Fibroblast of the aortic adventitia (primary cell): ENCODE measurements around the gene SPECC1. TPM values are rescaled to one million over a fixed set of nuclear protein-coding genes. Genes with fewer than 3 reads are reported as not detected.
"Not testable (repeated sequence)": the region's sequence is repeated elsewhere in the genome, so short reads cannot be mapped to it uniquely, and the experiment has no call there.

Experiments used
- DNase-seq: peaks from one replicate; pipeline ENCODE4 v3.0.0-alpha.2; 2010; ENCODE audit warnings: low read depth
- H3K4me3 ChIP-seq: 2 replicates; pipeline ENCODE4 v1.5.1; 2011; ENCODE audit warnings: low read depth, mild to moderate bottlenecking, control low read depth, low read length, moderate library complexity
- CTCF ChIP-seq: IDR thresholded peaks from 2 replicates; pipeline ENCODE4 v1.5.1; 2011; ENCODE audit warnings: mild to moderate bottlenecking, low read length, control low read depth, inconsistent platforms; ENCODE audit not compliant: insufficient read depth
- total RNA-seq: library from RNA; depleted of rRNA; stranded (reverse); fragments of >200 nt; gene quantifications from 2 replicates; pipeline ENCODE4 v1.2.3, GENCODE V29; 2012; ENCODE audit warnings: low replicate concordance

Gene SPECC1
- total RNA-seq, 1 donor: 16.8 TPM

- H3K4me3 ChIP-seq: no peak overlapping the region
- no peak for TF ChIP-seq CTCF
- DNase-seq: no peak
Measured at GRCh38 chr17:20033415-20033814, 24.3 kb downstream of the SPECC1 start.

- H3K4me3 ChIP-seq: no peak overlapping the region
- no peak for DNase-seq
- no peak for TF ChIP-seq CTCF
Measured at GRCh38 chr17:20035501-20035900, 26.3 kb downstream of the SPECC1 start.

GRCh38 chr17:20037286-20037685, 28.1 kb downstream of the SPECC1 start:
- not testable (repeated sequence) for DNase-seq, H3K4me3 ChIP-seq

- H3K4me3 ChIP-seq: no peak overlapping the region
- TF ChIP-seq CTCF: no peak
- no peak for DNase-seq
Measured at GRCh38 chr17:20039037-20039436, 29.9 kb downstream of the SPECC1 start.

GRCh38 chr17:20040216-20040615, 31.1 kb downstream of the SPECC1 start:
- TF ChIP-seq CTCF: no peak
- H3K4me3 ChIP-seq: no peak overlapping the region
- no peak for DNase-seq

GRCh38 chr17:20043021-20043420, 33.9 kb downstream of the SPECC1 start:
- no peak overlapping the region for H3K4me3 ChIP-seq
- no peak for TF ChIP-seq CTCF
- DNase-seq: no peak

- H3K4me3 ChIP-seq: no peak overlapping the region
- no peak for DNase-seq
- no peak for TF ChIP-seq CTCF
Measured at GRCh38 chr17:20045476-20045875, 36.3 kb downstream of the SPECC1 start.

- no peak for DNase-seq
- no peak for TF ChIP-seq CTCF
- H3K4me3 ChIP-seq: no peak overlapping the region
Measured at GRCh38 chr17:20046629-20047028, 37.5 kb downstream of the SPECC1 start.
